DND-41 (cell line): Measurements from ENCODE around the gene NUP210L.
"Not testable (repeated sequence)": the region's sequence is repeated elsewhere in the genome, so short reads cannot be mapped to it uniquely, and the experiment has no call there.

Source experiments
- ATAC-seq: fragments of 200-7000 bp; cut with Tn5 transposase; 3 replicates; pipeline ENCODE4 v1.9.1; 2021; ENCODE audit warnings: low read depth; ENCODE audit not compliant: insufficient read depth
- DNase-seq: peaks from one replicate; pipeline ENCODE4 v3.0.0-alpha.2; 2020
- H2AFZ ChIP-seq: 2 replicates; pipeline ENCODE4 v1.6.0; 2012; ENCODE audit warnings: low read depth, low read length
- H3K27ac ChIP-seq: 2 replicates; pipeline ENCODE4 v1.5.1; 2012; ENCODE audit warnings: low read length, inconsistent platforms
- H3K27me3 ChIP-seq: fragments of 200-600 bp; sonication (generic); 2 replicates; pipeline ENCODE4 v1.6.0; 2012; ENCODE audit warnings: low read length, mild to moderate bottlenecking, inconsistent platforms; ENCODE audit not compliant: insufficient read depth, poor library complexity
- H3K36me3 ChIP-seq: 2 replicates; pipeline ENCODE4 v1.5.1; 2012; ENCODE audit warnings: low read length, inconsistent platforms; ENCODE audit not compliant: insufficient read depth
- H3K4me1 ChIP-seq: 2 replicates; pipeline ENCODE4 v1.5.1; 2012; ENCODE audit warnings: mild to moderate bottlenecking, low read length; ENCODE audit not compliant: insufficient read depth
- H3K4me2 ChIP-seq: 2 replicates; pipeline ENCODE4 v1.6.0; 2012; ENCODE audit warnings: mild to moderate bottlenecking, moderate library complexity, low read length, inconsistent platforms; ENCODE audit not compliant: insufficient read depth
- H3K4me3 ChIP-seq, 2 experiments: fragments of 200-600 bp in 1 of 2; shearing (Covaris generic) in 1 of 2; 2 replicates each; pipeline ENCODE4 v1.5.1; 2012 to 2016; ENCODE audit warnings: inconsistent platforms in 2 of 2, low read length in 2 of 2, mild to moderate bottlenecking in 2 of 2, low read depth in 1 of 2, moderate library complexity in 1 of 2
- H3K79me2 ChIP-seq: 2 replicates; pipeline ENCODE4 v1.6.0; 2012; ENCODE audit warnings: low read length, inconsistent platforms; ENCODE audit not compliant: insufficient read depth
- H3K9ac ChIP-seq: 2 replicates; pipeline ENCODE4 v1.6.0; 2012; ENCODE audit warnings: low read depth, mild to moderate bottlenecking, inconsistent platforms, low read length, moderate library complexity
- H3K9me3 ChIP-seq: 2 replicates; pipeline ENCODE4 v1.5.1; 2012; ENCODE audit warnings: low read length, moderate library complexity, mild to moderate bottlenecking, inconsistent platforms; ENCODE audit not compliant: insufficient read depth, severe bottlenecking
- H4K20me1 ChIP-seq: 2 replicates; pipeline ENCODE4 v1.6.0; 2012; ENCODE audit warnings: low read length; ENCODE audit not compliant: insufficient read depth
- EZH2 ChIP-seq: IDR thresholded peaks from 3 replicates; pipeline ENCODE4 v1.6.1; 2012; ENCODE audit warnings: borderline replicate concordance, low read depth, mild to moderate bottlenecking, moderate library complexity, low read length, inconsistent platforms; ENCODE audit not compliant: severe bottlenecking
- TF ChIP-seq, protein P1 (sequence below): IDR thresholded peaks from 2 replicates; pipeline ENCODE4 v1.5.1; 2012; ENCODE audit warnings: borderline replicate concordance, low read length, moderate library complexity, mild to moderate bottlenecking; ENCODE audit not compliant: poor library complexity, severe bottlenecking; ENCODE audit errors: extremely low read depth

Gene NUP210L

DNA sequence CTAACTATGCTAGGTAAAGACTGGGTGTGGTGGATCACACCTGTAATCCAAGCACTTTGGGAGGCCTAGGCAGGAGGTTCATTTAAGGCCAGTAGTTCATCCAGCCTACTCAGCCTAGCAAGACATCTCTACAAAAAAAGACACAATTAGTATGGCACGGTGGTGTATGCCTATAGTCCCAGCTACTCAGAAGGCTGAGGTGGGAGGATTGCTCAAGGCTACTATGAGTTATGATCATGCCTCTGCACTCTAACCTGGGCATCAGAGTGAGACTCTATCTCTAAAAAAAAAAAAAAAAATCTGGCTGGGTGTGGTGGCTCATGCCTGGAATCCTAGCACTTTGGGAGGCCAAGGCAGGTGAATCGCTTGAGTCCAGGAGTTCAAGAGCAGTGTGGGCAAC, 21.6 kb downstream of the NUP210L start:
- H3K9me3 ChIP-seq: no peaks in the 10 kb centered on the region
- H3K36me3 ChIP-seq: no peaks in the 10 kb centered on the region
- ATAC-seq (no peak), DNase-seq (no peak)
- H4K20me1 ChIP-seq: no peaks in the 10 kb centered on the region
- no peaks in the 10 kb centered on the region for H3K27me3 ChIP-seq
- no peak overlapping the region for H3K4me3 ChIP-seq
- no peak overlapping the region for H3K9ac ChIP-seq
- no peaks in the 10 kb centered on the region for H3K4me1 ChIP-seq
- TF ChIP-seq, protein P1, sequence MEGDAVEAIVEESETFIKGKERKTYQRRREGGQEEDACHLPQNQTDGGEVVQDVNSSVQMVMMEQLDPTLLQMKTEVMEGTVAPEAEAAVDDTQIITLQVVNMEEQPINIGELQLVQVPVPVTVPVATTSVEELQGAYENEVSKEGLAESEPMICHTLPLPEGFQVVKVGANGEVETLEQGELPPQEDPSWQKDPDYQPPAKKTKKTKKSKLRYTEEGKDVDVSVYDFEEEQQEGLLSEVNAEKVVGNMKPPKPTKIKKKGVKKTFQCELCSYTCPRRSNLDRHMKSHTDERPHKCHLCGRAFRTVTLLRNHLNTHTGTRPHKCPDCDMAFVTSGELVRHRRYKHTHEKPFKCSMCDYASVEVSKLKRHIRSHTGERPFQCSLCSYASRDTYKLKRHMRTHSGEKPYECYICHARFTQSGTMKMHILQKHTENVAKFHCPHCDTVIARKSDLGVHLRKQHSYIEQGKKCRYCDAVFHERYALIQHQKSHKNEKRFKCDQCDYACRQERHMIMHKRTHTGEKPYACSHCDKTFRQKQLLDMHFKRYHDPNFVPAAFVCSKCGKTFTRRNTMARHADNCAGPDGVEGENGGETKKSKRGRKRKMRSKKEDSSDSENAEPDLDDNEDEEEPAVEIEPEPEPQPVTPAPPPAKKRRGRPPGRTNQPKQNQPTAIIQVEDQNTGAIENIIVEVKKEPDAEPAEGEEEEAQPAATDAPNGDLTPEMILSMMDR: no peak
- TF ChIP-seq EZH2: no peak
- H3K79me2 ChIP-seq: no peaks in the 10 kb centered on the region
- no peak overlapping the region for H2AFZ ChIP-seq
- H3K27ac ChIP-seq: no peak overlapping the region
- no peak overlapping the region for H3K4me2 ChIP-seq

DNA sequence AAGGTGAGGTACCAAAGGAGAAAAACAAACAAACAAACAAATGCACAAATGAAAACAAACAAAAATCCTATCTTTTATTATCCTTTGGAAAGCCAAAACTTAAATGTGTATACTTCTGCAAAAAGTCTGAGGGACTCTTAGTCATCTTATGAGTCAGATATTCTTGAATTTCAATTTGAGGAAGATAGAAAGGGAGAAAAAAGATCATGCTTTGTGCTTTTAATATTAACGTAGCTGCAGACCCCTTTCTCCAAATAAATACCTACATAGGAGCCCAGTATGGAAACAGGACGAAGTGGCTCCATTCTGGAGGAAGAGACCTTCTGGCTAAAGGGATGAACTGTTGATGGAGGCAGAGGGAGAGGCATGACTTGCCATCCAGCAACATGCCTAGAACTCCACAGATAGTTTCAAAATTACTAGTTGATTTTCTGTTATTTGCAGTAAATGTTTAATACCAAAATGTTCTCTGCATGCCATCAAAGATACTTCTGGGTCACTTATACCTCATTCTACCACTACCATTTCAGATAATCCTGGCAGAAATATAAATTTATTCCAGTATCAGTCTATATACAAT, 25.4 kb downstream of the NUP210L start:
- Histone ChIP-seq H4K20me1 (no peaks in the 10 kb centered on the region), H3K4me1 (no peaks in the 10 kb centered on the region), H3K36me3 (no peaks in the 10 kb centered on the region), H3K4me2 (no peak overlapping the region), H3K27ac (no peak overlapping the region), H3K9me3 (no peaks in the 10 kb centered on the region), H3K27me3 (no peaks in the 10 kb centered on the region), H2AFZ (no peak overlapping the region), H3K9ac (no peak overlapping the region), H3K79me2 (no peaks in the 10 kb centered on the region), H3K4me3 (no peak overlapping the region)
- no peak for DNase-seq
- TF ChIP-seq EZH2: no peak
- TF ChIP-seq, protein P1: no peak
- no peak for ATAC-seq

DNA sequence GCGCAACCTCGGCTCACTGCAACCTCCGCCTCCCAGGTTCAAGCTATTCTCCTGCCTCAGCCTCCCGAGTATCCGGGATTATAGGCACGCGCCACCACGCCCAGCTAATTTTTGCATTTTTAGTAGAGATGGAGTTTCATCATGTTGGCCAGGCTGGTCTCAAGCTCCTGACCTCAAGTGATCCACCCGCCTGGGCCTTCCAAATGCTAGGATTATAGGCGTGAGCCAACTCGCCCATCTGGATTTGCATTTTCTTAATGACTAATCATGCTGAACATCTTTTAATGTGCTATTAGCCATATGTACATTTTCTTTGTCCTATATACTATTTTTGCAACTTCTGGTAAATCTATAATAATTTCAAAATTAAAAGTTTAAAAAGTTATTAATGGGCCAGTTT, 31.7 kb downstream of the NUP210L start:
- H3K4me2 ChIP-seq, H3K4me3 ChIP-seq, ATAC-seq, H3K4me1 ChIP-seq, H3K36me3 ChIP-seq, H3K79me2 ChIP-seq, H3K27me3 ChIP-seq, H3K9ac ChIP-seq, H3K9me3 ChIP-seq, DNase-seq, H3K27ac ChIP-seq, H2AFZ ChIP-seq, H4K20me1 ChIP-seq: not testable (repeated sequence)

DNA sequence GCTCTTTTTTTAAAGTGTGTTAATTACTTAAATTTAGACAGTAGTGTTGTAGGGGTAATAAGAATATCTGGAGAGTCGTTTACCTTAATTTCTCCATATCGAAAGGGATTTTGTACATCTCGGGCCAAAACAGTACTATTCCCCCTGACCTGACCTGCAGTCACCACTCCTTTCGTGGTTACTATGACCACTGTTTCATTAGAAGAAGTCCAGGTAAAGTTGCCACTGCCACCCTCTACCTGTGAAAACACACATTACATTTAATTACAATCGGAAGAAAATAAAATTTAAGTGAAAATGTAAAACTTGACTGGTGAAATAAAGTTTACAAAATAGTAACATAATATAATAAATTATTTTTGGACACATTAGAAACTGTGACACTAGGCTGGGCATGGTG, 37.2 kb downstream of the NUP210L start:
- no peak for DNase-seq
- H3K36me3 ChIP-seq: no peaks in the 10 kb centered on the region
- H3K9ac ChIP-seq: no peak overlapping the region
- H3K27ac ChIP-seq: no peak overlapping the region
- H2AFZ ChIP-seq: no peak overlapping the region
- H3K79me2 ChIP-seq: no peaks in the 10 kb centered on the region
- H3K4me1 ChIP-seq: no peaks in the 10 kb centered on the region
- ATAC-seq: no peak
- no peak overlapping the region for H3K4me2 ChIP-seq
- no peaks in the 10 kb centered on the region for H3K9me3 ChIP-seq
- no peak overlapping the region for H3K4me3 ChIP-seq
- H3K27me3 ChIP-seq: no peaks in the 10 kb centered on the region
- TF ChIP-seq EZH2: no peak
- TF ChIP-seq, protein P1: no peak
- H4K20me1 ChIP-seq: no peaks in the 10 kb centered on the region
